Activated CD8-positive, alpha-beta memory T cell treated with anti-CD3 and anti-CD28 coated beads, Interleukin-2, amount 50 U/mL, for 24 hours (primary cell): Measurements from ENCODE around the gene CHID1.

Experiments used
- DNase-seq: peaks from one replicate; pipeline ENCODE4 v3.0.0-alpha.2; 2020; ENCODE audit errors: extremely low read depth

Gene CHID1

DNA sequence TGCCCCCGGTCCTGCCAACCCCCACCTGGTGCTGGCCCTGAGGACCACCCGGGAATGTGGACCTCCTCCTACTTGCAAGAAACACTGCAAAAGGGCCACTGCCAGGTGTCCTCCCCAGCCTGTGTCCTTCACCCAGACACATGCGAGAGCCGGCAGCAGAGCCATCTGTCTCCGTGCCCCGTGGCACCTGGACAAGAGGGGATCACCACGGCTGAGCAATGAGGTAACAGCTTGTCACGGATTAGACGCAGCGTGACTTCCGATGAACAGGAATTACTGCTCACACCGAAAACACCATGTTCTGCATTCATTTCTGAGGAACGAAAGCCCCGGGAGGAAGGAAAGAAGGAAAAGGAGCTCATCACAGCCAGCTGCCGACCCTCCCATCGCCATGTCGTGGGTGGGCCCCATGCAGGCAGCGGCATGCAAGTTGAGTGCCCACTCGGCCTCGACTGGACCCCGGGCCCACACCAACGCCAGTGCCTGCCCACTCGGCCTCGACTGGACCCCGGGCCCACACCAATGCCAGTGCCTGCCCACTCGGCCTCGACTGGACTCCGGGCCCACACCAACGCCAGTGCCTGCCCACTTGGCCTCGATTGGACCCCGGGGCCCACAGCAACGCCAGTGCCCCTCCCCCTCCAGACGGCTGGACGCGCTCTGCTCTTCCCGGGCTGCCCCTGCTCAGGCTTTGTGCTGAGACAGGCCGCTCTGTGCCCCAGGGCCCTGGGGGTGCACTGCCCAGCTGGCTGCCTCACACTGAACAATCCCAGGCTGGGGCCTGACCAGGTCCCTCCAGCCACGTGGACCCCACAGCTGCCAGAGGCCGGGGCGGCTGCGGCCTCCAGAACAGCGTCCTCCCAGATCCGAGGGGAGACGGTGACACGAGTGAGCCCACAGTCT is 22.0 kb downstream of the CHID1 start:
- no peak for DNase-seq

DNA sequence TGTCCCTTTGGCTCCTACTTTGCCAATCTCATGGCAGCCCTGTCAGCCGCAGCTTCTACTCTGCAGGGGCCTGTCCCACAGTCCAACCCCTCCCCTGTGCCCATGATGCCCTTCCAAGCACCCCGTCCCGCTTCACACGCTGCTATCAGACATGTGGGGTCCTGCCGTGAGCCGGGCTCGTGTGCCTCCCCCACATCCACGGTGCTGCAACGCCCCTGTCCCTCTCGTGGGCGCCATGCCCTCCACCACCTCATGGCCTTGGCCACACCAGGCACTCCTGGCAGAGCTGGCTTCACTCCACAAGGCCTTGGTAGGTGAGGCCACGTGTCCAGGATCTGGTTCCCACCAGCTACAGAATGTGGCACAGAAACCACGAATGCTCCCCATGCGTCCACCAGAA is 23.0 kb downstream of the CHID1 start:
- no peak for DNase-seq

DNA sequence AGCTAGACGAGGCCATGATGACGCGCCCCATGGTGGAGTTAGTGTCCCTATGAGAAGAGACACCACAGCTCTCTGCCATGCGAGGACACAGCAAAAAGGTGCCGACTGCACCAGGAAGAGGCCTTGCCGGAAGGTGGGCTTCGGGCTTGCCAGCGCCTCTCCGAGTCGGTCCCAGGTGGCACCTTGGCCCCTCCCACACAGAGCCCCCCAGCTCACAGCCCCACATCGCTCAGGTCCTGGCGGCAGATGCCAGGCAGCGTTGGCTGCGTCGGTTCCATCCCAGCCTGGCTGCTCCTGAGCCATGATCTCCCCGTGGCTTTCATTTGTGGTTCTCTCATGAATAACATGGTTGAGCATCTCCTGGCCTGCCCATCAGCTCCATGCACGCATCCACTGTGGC is 24.0 kb downstream of the CHID1 start:
- DNase-seq: no peak

DNA sequence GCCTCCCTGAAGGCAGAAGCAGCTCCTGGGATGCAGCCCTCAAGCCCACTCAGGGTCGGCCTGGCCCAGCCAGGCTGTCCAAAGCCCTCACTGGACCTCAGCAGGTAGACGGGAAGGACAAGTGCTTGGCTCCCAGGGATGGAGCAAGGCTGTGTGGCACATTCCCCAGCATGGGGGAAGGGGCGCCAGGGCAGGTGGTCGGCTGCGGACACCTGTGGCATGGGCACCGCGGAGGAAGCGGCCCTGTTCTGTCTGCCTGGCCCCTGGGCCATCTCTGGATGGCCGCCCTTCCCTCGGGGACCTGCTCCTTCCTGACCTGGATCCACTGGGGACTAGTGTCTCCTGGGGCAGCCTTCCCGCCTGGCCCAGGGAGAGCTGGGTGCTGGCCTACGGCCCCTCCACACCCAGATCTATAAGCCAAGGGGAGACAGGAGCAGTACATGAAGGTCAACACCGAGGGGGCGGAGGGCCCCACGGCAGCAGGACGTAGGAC is 26.0 kb downstream of the CHID1 start:
- DNase-seq: no peak

DNA sequence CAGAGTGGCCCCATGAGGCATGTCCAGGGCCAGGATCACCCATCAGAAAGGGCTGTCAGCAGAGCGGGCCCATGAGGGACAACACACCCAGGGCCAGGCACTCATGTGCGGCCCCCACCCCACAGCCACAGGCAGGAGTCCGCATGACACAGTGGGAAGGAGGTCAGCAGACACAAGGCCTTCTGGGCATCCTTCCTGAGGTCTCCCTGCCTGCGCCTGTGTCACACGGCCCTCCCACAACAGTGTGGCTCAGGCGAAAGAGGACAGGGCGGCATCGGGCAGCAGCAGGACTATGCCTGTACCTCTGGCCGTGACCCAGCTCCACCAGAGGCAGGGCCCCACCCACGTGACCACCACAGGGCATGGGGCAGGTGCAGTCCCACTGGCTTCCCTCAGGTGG is 27.1 kb downstream of the CHID1 start:
- DNase-seq: no peak

DNA sequence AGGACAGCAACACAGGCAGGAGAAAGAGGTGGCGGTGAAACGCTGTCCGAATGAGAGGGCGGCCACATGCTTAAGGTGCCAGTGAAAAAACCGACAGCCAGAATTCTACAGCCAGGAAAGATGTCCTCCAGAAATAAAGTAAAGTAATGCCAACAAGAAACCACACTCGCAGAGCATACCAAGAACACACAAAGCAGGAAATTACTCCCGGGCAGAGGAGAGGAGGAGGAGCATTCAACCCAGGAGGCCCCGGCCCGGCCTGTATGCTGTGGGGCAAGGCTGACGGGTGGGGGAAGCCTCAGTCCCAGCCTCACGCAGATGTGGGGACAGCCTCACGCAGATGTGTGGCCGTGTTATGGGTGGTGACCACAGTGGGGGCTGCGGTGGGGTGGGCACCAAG is 28.0 kb downstream of the CHID1 start:
- DNase-seq: no peak

DNA sequence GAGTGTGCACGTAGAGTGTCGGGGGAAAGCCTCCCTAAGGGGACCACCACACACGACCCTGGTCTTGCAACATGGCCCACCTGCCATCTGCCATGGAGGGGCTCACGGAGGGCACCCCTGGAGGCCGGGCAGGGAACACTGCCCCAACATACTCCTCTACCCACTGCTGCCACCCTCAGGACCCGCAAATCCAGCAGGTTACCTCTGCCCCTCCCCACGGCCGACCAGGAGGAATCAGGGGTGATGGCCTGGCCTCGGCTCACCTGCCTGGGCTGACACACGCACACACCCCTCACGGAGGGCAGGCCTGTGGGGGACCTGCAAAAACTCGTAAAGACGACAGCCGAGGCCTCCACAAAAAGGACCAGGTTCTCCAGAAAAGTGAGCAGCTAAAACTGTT is 30.2 kb downstream of the CHID1 start:
- DNase-seq: no peak

DNA sequence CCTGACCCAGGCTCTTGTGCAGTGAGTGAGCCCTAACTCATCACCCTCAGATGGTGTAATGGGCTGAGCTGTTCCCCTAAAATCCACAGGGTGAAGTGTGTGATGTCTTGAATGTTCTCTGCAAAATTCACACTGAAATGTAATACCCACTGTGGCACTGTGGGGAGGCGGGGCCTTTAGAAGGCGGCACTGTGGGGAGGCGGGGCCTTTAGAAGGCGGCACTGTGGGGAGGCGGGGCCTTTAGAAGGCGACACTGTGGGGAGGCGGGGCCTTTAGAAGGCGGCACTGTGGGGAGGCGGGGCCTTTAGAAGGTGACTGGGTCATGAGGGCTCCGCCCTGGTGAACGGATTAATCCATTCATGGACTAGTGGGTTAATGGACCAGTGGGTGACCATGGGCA is 33.0 kb downstream of the CHID1 start:
- DNase-seq: no peak

DNA sequence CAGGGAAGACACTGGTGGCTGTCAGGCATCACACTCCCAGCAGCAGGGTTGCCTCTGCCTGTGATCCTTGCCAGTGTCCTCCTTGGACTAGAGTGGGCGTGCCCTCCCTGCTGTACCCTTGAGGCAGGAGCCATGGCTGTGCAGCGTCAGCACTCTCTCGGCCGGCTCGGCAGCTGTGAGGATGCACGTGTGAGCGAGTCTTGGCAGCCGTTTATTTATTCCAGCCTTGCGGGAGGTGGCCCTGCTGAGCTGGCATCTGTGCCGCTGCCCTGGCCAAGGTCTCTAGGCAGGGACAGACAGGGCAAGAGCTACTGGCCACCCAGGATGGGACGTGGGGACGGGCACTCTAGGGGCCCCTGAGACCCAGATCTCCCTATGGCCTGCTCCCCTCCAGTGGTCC is 34.1 kb downstream of the CHID1 start:
- DNase-seq: no peak

DNA sequence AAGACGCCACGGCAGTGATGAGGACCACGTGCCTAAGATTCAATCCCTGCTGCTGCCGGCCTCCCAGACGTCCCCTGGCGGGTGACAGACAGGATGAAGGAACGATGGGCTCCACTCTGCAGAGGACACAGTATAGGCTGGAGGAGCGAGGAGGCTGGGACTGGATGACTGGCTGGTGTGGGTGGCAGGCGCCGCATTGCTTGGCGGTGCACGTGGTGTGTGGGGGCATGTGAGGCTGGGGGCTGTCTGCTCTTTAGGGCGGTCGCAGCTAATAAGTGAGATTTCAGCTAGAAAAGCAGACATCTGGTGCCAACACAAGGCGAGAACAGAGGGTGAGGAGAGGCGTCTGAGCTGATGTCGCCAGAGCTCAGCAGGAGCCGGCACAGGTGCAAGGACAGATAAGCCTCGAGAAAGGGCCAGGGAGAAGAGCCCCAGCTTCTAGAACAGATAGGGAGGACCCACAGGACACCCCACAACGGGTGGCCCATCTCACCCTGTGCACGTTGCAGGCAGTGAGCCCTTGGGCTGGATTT is 34.8 kb downstream of the CHID1 start:
- DNase-seq: no peak

DNA sequence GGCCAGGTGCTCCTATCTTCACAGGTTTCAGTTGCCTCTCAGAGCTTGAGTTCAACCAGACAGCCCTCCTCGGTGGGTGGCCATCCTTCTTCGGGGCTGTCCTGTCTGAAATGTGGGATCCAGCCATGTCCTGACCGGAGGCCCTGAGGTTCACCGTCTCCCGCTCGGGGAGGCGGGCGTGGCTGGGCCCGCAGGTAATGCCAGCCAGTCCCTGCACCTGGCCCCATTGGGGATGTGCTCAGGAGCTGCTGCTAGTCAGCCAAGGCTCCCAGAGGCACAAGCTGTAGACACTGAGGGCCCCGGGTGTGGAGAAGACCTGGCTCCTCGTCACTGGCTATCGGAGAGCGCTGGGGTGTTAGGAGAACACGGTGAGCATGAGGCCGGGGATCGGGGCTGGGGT is 35.4 kb downstream of the CHID1 start:
- no peak for DNase-seq

DNA sequence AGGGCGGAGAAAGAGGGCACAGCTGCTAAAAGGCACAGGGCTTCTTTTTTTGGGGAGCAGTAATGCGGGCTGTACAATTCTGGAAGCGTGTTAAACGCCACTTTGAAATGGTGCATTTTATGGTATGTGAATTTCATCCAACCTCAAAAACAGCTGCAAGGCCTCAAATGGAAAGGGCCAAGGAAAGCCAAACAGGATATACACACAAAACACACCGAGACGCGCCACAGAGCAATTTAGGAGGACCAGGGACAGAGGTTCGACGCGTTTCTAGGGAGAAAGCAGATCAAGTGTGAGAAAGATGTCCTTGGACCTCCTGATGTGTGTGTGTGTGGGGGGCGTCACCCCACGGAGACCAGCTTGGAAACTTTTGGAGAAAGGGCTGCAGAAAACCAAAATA is 36.9 kb downstream of the CHID1 start:
- no peak for DNase-seq

DNA sequence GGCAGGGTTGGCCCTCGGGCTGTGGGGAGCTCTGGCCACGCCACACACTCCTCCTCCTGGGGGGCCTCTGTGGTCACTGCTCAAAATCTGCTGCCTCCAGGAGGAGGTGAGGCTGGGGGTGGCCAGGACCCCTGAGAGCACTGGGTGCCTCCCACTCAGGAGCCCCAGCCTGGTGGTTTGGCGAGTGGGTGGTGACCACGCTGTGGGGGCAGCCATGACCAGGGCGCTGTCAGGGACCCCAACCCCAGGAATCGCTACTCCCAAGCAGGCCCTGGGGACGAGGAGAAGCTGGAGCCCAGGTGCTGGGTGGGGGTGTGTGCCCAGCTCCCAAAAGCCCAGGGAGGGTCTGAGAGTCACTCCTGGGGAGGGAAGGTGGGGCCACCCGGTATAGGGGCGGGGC is 37.8 kb downstream of the CHID1 start:
- no peak for DNase-seq

DNA sequence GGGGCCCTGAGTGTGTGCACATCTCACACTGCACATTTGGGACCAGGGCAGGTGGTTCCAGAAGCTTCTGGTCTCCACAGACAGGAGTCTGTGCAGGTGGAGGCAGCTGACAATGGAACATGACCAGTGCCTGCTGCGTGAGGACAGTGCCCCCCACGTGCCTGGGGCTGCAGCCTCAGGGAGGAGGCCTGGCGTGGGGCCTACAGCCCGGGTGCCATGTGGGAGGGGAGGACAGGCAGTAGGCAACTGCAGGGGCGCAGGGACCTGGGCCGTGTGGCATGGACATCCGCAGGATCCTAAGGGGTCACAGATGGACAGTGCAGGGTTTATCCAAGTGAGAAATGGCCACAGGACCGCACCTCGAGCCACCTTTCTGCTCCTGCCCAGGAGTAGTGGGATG is 39.1 kb downstream of the CHID1 start:
- no peak for DNase-seq

DNA sequence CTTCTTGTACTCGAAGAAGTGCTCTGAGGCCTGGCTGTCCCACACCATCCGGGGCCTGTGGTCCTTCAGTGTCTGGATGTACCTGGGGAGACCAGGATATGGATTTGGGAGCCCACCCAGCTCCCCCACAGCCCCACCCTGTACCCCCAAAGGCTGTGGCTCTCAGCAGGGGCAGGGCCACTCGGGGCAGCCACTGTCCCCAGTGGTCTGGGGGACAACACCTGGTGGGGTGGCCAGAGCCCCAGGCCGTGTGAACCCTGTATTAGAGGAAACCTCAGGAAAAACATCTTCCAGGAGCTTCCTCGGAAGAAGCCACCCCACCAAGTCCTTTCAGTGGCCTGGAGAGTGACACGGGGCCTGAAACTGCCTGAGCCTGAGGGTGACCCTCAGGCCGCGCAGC is 40.2 kb downstream of the CHID1 start:
- no peak for DNase-seq

DNA sequence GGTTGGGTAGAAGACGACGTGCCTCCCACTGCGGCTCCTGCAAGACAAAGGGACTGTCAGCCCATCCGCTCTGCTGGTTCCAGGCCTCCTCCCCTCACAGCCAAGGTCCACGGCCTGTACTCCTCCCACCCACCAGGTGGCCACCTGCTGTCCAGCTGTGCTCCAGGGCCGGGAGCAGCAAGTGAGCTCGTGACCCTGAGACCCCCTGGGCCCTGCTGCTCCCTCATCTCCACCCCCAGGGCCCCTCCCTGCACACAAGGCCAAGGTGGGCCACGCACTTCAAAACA is 40.5 kb downstream of the CHID1 start:
- DNase-seq: no peak

DNA sequence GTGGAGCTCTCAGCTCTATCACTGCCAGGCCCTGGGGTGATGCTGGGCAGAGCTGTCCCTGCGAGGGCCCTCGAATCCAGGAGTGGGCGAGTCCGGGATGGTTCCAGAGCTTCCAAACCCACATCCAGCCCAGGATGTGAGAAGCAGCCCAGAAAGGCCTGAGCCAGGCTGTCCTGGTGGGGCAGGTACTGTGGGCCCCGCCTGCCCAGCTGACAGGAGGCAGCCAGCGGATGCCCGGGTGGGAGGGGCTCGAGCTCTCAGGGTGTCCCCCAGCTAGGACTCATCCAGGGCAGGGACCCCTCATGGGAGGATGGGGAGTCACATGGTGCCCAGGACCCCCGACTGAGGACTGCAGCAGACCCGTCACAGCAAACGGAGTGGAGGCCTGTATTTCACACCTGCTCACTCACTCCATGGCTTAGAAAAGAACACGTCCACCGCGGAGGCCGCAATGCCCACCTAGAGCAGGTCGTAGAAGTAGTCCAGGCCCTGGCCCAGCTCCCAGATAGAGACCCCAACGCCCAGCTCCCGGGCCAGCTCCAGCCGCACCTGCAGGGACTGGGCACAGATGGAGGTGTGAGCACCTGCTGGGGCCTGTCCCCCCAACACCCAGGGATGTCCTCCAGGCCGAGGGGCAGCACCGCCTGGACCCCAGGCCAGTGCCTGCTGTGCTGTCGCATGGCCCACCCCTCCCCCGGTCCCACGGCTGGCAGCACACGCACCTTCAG is 41.0 kb downstream of the CHID1 start:
- DNase-seq: no peak

DNA sequence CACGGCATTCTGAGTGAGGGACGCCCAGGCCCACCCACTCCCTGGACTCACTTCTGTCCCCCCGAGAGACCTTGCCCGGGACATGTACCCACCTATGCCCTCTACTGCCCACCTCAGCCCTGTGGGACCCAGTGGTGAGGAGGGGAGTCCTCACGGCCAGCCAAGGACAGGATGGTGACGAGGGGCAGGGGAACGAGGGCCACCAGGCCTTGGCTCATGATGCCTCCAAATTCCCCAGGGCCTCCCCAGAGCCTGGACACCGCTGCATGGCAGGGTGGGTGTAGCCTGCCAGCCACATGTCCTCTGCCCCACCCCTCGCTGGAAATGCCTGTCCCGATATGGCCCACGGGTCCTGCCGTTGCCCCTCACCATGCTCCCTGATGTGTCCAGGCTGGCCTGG is 41.8 kb downstream of the CHID1 start:
- DNase-seq: no peak

DNA sequence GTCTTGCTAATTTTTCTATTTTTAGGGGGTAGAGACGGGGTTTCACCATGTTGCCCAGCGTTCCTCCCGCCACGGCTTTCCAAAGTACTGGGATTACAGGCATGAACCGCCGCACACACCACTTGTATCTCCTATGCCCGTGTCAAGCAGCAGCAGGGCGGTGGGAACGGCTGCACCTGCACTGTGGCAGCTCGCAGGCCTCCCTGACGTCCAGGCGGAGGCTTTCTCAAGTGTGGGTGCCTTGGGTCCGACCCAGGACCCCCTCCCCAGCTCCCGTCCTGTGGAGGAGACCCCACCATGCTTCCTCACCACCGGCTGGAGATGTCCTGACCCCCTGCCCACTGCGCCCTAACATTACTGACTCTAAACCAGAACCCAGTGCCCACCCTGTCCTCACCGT is 42.2 kb downstream of the CHID1 start:
- no peak for DNase-seq

DNA sequence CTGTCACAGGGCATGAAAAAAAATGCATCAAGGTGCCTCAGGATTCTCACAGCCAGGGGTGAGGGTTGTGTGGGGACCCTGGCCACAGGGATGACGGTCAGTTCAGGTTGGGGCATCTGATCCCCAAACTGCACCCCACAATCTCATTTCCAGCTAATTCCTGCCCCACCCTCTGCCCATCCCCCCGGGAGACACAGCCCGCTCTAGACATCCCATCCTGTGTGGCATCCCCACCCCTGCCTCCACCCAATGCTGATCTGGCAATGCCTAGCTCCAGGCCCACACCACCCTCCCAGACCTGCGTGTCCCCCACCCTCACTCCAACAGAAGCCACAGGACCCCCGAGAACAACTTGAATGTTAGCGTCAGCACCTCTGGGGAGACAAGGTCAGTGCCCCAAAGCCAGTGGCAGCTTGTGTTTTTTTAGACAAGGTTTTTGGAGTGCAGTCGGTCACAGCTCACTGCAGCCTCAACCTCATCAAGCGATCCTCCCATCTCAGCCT is 42.7 kb downstream of the CHID1 start:
- no peak for DNase-seq

DNA sequence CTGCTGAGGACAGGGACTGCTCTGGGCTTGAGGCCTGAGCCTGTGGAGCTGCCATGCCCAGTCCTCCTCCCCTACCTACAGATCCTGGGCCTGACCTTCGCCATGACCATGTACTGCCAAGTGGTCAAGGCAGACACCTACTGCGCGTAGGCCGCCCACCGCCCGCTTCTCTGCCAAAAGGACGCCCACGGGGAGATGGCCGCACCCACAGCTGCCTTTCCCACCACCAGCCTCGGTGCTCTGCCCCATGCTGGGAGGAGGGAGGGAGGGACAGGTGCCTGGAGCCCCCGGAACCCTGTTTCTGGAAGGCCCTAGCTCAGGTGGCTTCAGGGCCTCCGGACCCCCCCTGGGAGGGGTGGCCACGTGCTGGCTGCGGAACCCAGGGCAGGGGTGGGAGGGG is 44.1 kb downstream of the CHID1 start:
- DNase-seq: no peak

DNA sequence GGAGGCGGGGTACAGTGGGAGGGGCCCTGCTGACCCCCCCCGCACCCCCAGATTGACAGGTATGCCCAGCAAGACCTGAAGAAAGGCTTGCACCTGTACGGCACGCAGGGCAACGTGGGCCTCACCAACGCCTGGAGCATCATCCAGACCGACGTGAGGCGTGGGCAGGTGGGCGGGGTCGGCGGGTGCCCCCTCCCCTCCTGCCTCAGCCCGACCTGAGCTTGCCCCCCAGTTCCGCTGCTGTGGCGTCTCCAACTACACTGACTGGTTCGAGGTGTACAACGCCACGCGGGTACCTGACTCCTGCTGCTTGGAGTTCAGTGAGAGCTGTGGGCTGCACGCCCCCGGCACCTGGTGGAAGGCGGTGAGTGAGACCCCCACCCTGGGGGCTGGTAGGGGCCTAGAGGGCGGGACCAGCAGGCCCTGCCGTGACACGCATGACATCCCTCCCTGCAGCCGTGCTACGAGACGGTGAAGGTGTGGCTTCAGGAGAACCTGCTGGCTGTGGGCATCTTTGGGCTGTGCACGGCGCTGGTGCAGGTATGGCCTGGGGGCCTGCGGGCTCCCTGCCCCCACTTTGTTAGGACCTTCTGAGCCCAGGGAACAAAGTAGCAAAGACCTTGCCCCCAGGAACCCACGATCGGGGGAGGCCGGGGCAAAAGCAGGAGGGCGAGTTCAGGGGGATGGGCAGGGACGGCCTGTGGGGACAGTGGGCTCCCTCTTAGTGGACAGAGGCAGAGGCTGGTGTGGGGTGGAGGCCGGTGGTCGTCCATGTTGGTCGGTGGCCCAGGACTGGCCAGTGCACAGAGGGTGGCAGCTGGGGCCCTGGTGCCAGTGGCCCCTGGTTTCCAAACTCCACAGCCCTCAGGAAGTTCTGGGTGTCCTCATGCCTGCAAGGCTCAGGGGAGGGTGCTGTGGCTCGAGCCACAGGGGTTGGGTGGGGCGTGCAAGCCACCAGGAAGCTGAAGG is 44.9 kb downstream of the CHID1 start:
- DNase-seq: no peak
